ENCODE results near the gene SRPRA.
"Not testable (repeated sequence)": the region's sequence is repeated elsewhere in the genome, so short reads cannot be mapped to it uniquely, and the experiment has no call there.

SRPRA gene

DNA sequence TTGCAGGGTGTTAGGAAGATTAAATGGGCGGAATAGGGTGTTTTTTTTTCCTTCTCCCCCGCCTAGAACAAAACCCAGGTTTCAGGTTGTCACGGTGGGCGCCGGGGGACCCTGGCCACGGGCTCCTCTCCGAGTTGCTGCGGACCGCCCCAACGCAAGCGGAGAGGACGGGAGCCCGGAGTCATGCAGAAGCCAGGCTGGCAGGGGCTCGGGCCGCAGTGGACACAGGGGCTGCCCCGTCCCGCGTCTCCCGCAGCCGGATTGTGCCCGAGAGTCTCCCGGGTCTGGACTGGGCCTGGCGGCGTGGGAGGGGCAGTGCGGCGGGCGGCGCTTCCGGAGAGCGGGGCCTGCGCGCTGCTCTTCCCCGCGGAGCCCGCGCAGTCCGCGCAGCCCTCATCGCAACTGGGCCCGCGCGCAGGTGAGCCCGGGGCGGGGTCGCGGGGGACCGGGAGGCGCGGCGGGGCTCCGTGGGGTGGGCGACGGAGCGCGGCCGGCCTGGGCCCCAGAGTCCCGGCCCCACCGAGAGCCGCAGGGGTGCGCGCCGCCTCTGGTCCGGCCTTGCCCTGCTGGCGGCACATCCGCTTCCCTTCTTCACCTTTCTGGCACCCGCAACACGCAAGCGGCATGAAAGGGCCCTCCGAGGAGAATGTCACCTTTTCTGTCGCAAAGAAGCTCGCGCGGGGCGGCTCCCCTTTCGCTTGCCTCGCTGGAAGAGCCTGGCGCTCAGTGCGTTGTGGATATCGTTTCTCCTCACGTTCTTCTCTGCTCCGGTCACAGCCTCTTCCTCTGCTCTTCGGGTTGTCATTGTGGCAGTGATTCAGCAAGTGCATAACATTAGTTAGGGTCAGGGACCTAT, 14.3 kb upstream of the SRPRA start, which contains the start of gene TIRAP:
Gene TIRAP (plus strand): TSS at position 358 of the 856 bp plus-strand sequence. CDS start 7,802 bp downstream, outside the sequence.
- DNase-seq, result peak; percentile 29

DNA sequence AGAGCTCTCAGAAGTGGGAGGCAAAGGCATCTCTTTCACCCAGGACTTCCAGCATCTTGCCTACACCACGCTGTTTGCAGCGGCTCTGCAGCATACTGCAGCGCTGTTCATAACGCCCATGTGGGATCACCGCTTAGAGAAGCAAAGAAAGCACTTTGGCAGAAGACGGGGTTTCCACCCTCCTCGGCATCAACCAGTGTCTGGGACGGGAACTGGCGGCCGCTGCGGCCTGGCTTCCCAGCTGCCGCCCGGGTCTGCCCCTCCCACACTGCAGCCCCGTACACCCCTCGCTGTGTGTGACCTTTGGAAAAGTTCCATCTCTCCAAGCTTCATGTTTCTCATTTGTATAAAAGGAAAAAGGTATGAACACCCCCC, 13.7 kb upstream of the SRPRA start:
- DNase-seq, result peak; percentile 24

DNA sequence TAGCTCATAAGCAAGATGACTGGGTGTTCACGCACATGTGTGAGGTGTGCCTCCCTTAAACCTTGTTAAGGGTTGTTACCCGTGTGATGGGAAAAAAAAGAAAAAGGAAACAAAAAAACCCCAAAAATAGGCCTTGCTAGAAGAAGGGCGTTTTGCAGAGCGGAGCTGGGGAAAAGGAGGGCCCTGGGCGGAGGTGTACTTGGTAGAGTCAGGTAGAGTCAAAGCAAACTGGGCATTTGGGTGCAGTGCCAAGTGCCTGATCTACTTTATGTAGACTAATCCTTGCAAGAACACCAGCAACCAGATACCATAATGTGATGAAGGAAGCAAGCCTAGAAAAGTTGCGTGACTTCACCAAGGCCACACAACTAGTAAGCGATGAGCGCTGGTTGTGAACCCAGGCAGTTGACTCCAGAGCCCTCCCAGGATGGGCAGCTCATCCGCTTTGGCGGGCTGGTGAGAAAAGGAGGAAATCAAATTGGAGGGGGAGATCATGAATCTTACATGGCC, 13.0 kb upstream of the SRPRA start:
- DNase-seq, result no peak

DNA sequence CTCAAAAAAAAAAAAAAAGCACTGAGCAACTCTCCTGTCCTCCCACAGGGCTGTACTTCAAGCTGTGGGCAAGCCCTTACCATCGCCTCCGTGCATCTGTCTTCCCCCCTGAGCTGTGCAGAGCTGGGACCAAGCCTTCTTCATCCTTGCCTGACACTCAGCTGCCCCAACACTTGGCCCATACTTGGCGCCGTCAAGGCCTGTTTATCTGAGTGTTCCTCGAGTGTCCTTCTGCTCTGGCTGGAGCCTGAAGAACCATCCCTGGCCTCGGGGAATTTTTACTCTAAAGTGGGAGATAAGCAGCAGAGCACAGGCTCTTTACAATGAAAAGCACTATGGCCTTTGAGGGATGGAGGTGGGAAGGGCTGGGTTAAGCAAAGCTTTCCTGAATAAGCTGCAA, 12.6 kb upstream of the SRPRA start:
- no peak for DNase-seq

DNA sequence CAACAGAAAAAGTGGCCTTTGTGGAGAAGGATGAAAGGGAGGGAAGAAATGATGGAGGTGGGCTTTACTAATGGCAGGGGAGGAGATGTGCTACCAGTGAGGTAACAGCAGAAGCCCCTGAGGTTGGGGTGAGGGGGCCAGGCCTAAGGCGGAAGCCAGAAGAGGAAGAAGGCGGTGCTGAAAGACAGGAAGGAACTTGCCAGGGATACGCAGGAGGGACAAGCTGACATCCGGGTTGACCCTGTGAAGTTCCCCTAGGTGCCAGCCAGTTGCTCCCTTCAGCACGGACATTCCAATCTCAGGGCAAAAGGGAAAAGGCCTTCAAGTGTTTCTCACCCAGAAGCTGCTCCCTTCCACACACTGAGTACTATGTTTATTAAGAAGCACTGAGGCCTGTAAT, 11.9 kb upstream of the SRPRA start:
- no peak for DNase-seq

DNA sequence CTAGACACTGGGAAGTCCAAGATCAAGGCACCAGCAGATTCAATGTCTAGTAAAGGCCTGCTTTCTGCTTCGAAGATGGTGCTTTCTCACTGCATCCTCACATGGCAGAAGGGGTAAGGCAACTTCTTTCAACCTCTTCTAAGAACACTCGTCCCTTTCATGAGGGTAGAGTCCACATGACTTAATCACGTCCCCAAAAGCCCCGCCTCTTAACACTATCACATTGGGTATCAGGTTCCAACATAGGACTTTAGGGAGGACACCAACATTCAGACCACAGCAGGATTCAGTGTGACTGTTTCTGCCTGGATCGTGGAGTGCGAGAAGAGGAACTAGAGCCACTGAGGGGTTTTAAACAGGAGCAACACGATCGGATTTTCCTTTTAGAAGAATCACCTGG, 10.5 kb upstream of the SRPRA start:
- DNase-seq, result no peak

DNA sequence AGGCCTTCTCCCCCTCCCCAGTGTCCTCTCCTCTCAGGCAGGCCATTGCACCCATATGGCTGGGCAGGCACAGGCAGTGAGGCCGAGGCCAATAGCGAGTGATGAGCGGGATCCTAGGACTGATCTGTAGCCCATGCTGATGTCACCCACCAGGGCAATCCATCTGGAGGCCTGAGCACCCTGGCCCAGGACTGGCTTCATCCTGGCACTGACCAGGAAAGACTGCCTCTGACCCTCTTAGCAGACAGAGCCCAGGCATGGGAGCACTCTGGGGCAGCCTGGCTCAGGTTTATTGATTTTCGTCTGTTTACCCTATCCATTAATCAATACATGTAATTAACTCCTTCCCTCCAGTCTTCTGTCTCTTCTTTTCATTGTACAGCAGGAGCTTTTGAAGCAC, 9.1 kb upstream of the SRPRA start:
- no peak for DNase-seq

DNA sequence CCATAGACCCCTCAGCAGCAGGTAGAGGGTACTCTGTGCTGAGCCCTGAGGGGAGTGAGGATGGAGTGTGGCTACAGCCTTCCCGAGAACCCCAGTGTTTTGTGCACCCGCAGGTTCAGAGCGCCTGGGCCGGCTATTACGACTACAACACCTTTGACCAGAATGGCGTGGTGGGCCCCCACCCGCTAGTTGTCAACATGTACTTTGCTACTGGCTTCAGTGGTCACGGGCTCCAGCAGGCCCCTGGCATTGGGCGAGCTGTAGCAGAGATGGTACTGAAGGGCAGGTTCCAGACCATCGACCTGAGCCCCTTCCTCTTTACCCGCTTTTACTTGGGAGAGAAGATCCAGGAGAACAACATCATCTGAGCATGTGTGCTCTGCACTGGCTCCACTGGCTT, 8.6 kb upstream of the SRPRA start:
- no peak for DNase-seq

DNA sequence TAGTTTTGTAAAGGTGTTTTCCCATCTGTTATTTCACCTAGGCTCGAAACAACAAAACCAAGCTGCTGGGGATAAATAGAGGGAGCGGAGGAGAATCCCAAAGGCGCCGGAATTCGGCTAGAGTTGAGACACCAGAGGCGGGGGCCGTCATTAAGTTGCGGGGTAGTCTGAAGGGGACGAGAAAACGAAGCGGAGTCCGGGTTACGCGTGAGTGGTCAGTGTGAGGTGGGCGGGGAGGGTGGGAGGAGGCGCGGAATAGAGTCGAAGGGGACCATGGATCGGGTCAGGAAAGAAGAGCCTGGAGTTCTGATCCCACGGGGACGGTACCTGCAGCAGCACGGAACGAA, 361 bp downstream of the SRPRA start:
- no peak for DNase-seq

DNA sequence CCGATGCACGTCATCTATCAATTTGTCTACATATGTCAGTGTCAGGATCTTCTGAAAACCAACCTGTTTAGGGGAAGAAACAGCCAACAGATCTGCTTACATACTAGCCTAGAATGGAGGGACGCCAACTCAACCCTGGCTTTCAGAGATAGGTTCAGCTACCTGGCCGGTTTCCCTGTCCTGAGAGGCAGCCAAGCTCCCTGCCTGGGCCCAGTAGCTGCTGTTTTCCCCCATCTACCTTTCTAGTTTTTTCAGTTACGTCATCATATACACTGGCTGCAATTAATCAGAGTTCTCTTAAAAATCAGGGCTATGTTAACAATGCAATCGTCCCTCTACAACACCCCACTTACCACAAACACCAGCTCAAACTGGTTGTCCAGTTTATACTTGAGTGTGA, 1.0 kb downstream of the SRPRA start:
- no peak for DNase-seq

DNA sequence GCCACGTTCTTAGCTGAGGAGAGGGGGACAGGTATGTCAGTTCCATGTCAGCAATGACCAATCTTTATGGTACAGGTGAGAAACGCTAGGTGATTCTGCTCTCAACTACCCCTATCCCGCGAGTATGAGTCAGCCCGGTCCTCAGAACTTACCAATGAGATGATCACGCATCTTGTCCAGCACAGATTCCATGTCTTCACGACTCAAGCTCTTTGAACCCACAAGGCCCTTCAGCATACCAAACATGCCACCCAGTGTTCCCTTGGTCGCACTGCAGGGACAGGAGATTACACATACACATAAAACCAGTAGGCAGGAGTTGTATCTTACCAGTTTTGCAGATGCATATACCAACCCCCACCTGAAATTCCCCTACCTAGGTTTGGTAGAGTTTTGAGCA, 2.9 kb downstream of the SRPRA start:
- no peak for DNase-seq

DNA sequence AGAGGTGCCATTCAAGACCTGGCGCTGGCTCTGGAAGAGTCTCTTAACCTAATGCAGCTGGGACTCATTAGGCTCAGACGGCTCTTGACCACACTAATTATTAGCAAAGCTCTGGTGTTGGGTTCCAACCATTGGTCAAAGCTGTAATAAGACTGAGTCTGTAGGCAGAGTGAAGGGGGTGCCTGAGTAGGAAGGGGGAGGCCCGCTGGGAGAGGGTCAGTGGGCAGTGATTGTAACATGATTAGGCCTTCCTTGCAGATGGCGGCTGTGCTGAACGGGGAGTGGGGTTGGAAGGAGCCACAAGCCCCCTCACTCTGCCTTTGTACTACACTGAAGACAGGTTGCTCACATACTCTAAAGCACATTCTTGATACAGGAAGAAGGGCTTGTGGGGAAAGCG, 5.2 kb downstream of the SRPRA start:
- no peak for DNase-seq

DNA sequence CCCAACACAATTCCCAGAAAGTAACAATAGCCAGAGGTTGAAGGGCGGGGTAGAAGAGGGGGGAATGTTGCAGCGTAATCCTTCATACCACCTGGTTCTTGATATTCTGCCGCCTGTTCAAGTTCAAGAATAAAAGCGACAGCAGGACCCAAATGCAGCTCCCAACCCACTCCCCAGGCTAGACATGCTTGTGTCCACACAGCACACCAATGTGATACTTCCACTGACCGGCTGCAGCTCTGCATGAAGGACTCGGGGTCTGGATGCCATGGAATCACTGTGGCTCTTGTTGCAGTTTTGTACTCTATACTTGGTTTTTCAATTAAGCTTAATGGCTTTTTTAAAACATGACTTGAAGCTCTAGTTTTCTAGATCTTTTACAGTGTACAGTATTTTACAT, 6.5 kb downstream of the SRPRA start:
- DNase-seq, result no peak

DNA sequence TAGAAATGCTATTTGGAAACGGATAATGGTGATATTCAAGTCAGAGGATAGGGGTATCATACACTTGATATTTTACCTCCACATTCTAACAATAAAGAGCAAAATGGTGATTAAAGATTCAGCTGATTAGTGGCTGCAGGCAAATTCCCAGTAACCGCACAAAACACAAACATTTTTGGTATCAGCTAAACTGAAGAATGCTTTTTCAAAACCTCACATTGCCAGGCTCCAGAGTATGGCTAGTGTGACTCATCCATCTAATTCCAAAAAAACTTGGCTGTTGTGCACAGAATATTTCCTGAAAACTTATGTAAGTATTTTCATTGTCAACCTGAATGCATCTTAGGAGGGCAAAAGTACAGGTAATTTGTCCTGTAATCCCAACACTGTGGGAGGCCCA, 10.9 kb downstream of the SRPRA start:
- no peak for DNase-seq

DNA sequence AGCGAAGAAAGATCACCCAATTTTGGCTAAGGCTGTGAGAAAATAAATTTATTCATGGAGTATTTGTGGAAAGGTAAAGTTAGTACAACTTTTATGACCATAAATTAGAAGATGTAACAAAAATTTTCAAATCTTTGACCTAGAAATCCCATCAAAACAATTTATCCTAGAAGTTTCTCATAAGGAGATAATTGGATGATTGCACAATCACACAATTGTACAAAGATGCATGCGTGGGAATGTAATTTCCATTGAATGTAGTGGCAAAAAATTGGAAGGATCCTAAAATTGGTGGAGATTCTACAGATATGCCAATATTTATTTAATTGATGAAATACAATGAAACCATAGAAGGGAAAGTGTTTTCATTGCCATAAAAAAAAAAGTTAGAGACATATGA, 11.6 kb downstream of the SRPRA start:
- DNase-seq, result no peak

DNA sequence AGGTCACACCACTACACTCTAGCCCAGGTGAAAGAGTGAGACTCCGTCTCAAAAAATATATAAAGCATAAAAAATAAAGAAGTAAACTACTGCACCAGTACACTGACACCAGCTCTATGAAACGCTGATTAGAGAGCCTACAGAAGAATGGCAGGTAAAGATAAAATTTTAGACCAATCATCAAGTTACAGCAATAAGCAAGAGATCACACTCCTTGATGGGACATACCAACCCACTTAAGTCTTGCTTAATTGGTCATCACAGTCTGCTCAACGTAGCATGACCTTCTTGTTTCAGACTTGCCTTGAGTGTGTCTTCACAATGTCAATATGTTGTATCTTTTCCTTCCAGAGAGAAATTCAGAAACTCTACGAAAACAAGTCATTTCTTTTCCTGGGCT, 12.5 kb downstream of the SRPRA start:
- DNase-seq, result no peak

DNA sequence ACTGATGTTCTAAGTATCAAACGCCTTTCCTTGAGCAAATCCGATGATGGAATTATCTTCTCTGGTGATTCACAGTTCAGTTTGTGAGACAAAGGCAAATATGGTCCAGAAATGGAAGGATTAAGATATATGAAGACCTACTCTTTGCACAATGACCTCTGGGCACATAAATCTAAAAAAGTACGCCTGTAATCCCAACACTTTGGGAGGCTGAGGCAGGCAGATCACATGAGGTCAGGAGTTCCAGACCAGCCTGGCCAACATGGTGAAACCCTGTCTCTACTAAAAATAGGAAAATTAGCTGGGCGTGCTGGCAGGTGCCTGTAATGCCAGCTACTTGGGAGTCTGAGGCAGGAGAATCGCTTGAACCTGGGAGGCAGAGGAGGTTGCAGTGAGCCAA, 13.2 kb downstream of the SRPRA start:
- not testable (repeated sequence) for DNase-seq

DNA sequence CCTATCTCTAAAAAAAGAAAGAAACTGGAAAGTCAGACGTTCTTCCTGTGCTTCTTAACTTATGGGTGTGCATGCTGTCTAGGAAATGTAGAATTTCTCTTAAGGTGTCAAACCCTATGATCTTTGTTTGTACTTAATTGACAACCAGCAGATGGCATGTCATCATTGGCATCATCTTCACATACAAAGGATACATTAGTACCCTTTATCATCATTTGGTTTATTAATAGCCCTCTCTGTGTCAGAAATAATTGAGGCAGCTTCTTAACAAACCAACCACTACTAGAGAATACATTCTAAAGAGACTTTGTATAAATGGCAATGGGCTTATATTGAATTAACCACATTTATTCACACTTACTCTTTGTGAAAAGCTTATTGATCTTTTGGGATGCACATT, 13.9 kb downstream of the SRPRA start:
- DNase-seq, result no peak

DNA sequence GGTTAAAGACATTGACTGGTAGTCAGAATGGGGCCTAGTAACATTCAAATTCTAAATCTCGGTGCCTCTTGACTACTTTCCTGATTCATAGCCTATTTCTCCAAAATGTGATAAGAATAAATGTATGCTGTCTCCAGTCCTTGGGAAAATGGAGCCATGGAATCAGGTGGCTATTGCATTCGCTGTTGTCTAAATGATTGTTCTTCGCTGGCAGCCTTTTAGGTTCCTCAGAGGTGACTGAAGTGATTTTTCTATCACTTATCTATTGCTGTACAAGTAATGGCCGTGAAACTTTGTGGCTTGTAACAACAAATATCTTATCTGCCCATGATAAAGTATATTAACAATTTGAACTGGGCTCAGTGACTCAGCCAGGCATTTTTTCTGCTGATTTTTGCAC, 15.4 kb downstream of the SRPRA start:
- DNase-seq, result no peak

DNA sequence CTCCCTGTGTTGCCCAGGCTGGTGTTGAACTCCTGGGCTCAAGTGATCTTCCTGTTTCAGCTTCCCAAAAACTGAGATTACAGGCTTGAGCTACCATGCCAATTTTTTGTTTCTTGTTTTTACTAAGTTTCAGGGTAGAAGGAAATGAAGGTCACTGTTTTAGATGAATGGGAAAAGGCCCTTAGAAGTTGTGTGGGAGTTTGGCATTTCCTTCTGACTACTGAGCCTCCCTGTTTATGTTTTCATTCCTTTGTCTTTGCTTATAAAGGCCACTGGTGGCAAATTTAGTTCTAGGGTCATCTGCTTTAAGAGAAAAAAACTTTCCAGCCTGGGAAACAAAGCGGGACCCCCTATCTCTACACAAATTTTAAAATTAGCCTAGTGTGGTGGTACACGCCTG, 22.1 kb downstream of the SRPRA start:
- DNase-seq, result no peak

DNA sequence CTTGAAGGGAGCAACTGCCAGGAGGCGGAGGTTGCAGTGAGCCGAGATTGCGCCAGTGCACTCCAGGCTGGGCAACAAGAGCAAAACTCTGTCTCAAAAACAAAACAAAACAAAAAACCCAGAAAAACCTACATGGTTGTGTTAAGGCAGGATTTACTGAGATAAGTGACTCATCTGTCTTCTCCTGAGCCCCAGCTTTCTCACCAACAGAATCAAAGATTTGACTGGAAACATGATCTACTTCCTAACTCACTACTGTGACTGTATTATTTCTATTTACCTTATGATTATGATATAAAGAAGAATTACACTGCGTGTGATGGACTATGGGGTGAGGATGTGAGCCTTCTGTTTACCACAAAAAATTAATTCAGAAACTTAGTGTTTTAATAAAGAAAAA, 35.3 kb downstream of the SRPRA start:
- DNase-seq, result no peak

DNA sequence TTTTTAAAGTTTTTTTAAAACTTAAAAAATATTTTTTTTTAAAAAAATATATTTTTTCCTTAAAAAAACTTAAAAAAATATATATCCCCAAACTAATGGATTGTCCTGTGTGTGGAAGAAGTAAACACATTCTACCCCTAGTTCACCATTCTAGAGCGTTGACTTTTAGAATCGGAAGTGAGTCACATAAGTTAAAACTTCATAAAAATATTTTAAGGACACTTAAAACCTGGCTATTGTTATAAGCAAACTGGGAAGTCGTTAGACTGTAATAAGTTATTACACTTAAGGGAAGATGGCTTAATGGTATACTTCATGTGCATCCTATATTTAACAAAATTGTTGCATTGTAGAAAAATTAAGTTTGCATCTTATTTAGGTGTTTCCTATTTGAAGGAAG, 36.0 kb downstream of the SRPRA start:
- DNase-seq, result no peak

DNA sequence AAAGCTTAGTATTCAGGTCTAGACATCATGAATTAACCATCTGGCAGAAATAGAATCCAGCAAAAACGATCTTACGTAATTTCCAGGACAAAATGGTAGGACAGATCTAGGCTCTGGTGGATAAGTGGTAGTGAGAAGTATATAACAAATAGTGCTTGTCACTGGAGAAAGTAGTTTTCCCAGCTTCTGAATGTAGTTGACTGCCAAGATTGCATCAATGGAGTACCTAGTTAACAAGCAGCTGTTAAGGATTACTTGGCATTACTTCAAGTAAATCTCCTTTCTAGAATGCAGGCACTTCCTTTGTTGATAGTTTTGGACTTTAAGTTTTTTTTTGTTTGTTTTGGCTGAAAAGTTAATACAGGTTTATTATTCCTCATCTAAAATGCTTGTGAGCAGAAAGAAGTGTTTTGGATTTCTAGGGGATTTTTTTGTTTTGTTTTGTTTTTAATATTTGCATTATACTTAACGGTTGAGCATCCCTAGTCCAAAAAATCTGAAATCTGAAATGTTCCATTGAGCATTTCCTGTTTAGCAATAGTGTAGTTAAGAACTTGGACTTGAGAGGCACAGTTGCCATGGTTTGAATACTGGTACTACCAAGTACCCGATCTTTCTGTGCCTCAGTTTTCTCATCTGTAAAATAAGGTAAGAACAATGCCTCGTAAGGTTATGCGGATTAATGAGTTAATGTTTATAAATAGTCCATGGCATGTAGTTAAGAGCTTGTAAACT, 36.8 kb downstream of the SRPRA start:
- no peak for DNase-seq

DNA sequence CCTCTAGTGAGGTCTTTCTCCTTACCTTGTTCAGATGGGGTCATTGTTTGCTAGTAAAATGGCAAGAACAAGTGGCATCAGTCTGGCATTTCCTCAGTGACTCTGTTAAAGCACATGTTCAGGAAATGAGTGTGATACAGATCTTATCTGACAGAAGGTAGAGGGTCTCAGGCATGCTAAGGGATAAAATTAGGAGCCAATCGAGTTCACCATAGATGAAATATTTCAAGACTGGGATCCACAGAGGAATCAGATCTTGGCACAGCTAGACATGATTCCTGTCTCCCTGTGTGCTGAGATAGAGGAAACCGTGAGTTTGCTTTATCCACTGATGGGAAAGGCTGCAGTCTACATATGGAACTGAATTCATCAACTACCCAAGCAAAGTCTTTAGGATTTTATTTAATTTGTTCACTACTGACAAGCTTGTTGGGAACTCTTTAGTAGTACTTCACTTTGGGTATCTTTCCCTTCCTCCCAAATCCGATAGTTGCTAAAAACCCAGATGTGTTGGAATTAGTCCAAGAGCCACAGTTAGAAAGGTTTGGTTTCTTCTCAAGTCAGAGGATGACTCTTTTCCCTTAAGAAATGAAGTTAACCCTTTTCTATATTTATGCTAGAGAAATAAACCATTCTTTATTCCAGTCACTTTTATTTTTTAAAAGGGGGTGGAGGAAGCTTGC, 38.7 kb downstream of the SRPRA start:
- no peak for DNase-seq

Data from activated CD4-positive, alpha-beta T cell treated with anti-CD3 and anti-CD28 coated beads for 1 hour (primary cell).